Neural cell (in vitro differentiated cells): ENCODE data around the gene CHRNB4. TPM values are rescaled to one million over a fixed set of nuclear protein-coding genes. Genes with fewer than 3 reads are reported as not detected.

Source experiments
- H2AFZ ChIP-seq: fragments of 200-600, 300-800 bp; sonication (generic), shearing (Covaris generic); 2 replicates; pipeline ENCODE4 v1.6.0; 2014; ENCODE audit warnings: low read depth, mild to moderate bottlenecking, antibody characterized with exemption, low read length, moderate library complexity
- H3F3A ChIP-seq: fragments of 200-600 bp; shearing (Covaris generic); 2 replicates; pipeline ENCODE4 v1.6.1; 2016; ENCODE audit warnings: mild to moderate bottlenecking, moderate library complexity, mixed read lengths, antibody characterized with exemption, low read length; ENCODE audit not compliant: insufficient read depth, poor library complexity, severe bottlenecking
- H3K27ac ChIP-seq: fragments of 200-600, 300-800 bp; sonication (generic), shearing (Covaris generic); 2 replicates; pipeline ENCODE4 v1.5.1; 2014; ENCODE audit warnings: mild to moderate bottlenecking, low read length, moderate library complexity
- H3K27me3 ChIP-seq: fragments of 300-800, 200-600 bp; sonication (generic), shearing (Covaris generic); 2 replicates; pipeline ENCODE4 v1.6.0; 2014; ENCODE audit warnings: mild to moderate bottlenecking, low read depth, low read length, moderate library complexity; ENCODE audit not compliant: insufficient read depth
- H3K36me3 ChIP-seq: fragments of 300-800, 200-600 bp; sonication (generic), shearing (Covaris generic); 2 replicates; pipeline ENCODE4 v1.5.1; 2014; ENCODE audit warnings: mild to moderate bottlenecking, antibody characterized with exemption, low read length, moderate library complexity; ENCODE audit not compliant: insufficient read depth
- H3K4me2 ChIP-seq: fragments of 300-800, 200-600 bp; sonication (generic), shearing (Covaris generic); 2 replicates; pipeline ENCODE4 v1.6.0; 2014; ENCODE audit warnings: mild to moderate bottlenecking, low read length
- H3K4me3 ChIP-seq: fragments of 300-800, 200-600 bp; sonication (generic), shearing (Covaris generic); 2 replicates; pipeline ENCODE4 v1.5.1; 2014; ENCODE audit warnings: mild to moderate bottlenecking, low read length, moderate library complexity
- H3K79me2 ChIP-seq: fragments of 200-600 bp; shearing (Covaris generic); replicated peaks from 2 replicates; pipeline ENCODE4 v1.6.0; 2014; ENCODE audit warnings: mild to moderate bottlenecking, low read length, moderate library complexity; ENCODE audit not compliant: insufficient read depth
- H3K9ac ChIP-seq: fragments of 300-800, 200-600 bp; sonication (generic), shearing (Covaris generic); 2 replicates; pipeline ENCODE4 v1.6.1; 2016; ENCODE audit warnings: mild to moderate bottlenecking, low read length, mixed read lengths
- H3K9me2 ChIP-seq: fragments of 200-600 bp; shearing (Covaris generic); 2 replicates; pipeline ENCODE4 v1.6.1; 2016; ENCODE audit warnings: mild to moderate bottlenecking, low read length, mixed read lengths; ENCODE audit not compliant: insufficient read depth
- H3K9me3 ChIP-seq: fragments of 200-600, 300-800 bp; sonication (generic), shearing (Covaris generic); 2 replicates; pipeline ENCODE4 v1.6.1; 2016; ENCODE audit warnings: mild to moderate bottlenecking, mixed run types, low read length, moderate library complexity, mixed read lengths
- H4K20me1 ChIP-seq: fragments of 200-600 bp; shearing (Covaris generic); 2 replicates; pipeline ENCODE4 v1.6.1; 2016; ENCODE audit warnings: mild to moderate bottlenecking, mixed run types; ENCODE audit not compliant: insufficient read depth
- CTCF ChIP-seq: fragments of 450-650 bp; IDR thresholded peaks from 2 replicates; pipeline ENCODE4 v1.5.1; 2014; ENCODE audit warnings: antibody characterized with exemption, mild to moderate bottlenecking, moderate library complexity; ENCODE audit not compliant: poor library complexity, severe bottlenecking
- EP300 ChIP-seq: fragments of 450-650 bp; conservative IDR thresholded peaks from 2 replicates; pipeline ENCODE4 v1.6.1; 2014; ENCODE audit warnings: antibody characterized with exemption, mild to moderate bottlenecking, moderate library complexity; ENCODE audit not compliant: poor library complexity, severe bottlenecking
- EZH2 ChIP-seq: fragments of 200-600, 300-800 bp; shearing (Covaris generic), sonication (generic); IDR thresholded peaks from 2 replicates; pipeline ENCODE4 v1.6.1; 2014; ENCODE audit warnings: antibody characterized with exemption, low read length, borderline replicate concordance, mild to moderate bottlenecking; ENCODE audit not compliant: insufficient read depth, poor library complexity, severe bottlenecking
- MXI1 ChIP-seq: fragments of 450-650 bp; conservative IDR thresholded peaks from 2 replicates; pipeline ENCODE4 v1.6.1; 2014; ENCODE audit warnings: antibody characterized with exemption, mild to moderate bottlenecking; ENCODE audit not compliant: poor library complexity, severe bottlenecking
- POLR2AphosphoS5 ChIP-seq: IDR thresholded peaks from 2 replicates; pipeline ENCODE4 v1.6.1; 2012
- RAD21 ChIP-seq: fragments of 450-650 bp; conservative IDR thresholded peaks from 2 replicates; pipeline ENCODE4 v1.6.1; 2014; ENCODE audit warnings: antibody characterized with exemption, mild to moderate bottlenecking, moderate library complexity
- SMC3 ChIP-seq: fragments of 450-650 bp; conservative IDR thresholded peaks from 2 replicates; pipeline ENCODE4 v1.6.1; 2014; ENCODE audit warnings: antibody characterized with exemption, mild to moderate bottlenecking, moderate library complexity; ENCODE audit not compliant: poor library complexity
- TAF1 ChIP-seq: IDR thresholded peaks from 2 replicates; pipeline ENCODE4 v1.6.1; 2012; ENCODE audit warnings: low read depth
- polyA plus RNA-seq: library from polyadenylated mRNA; depleted of rRNA; stranded (reverse); fragments of >200 nt; gene quantifications from 2 replicates; pipeline ENCODE4 v1.2.3, GENCODE V29; 2014
- TF ChIP-seq, protein P1 (sequence below): IDR thresholded peaks from 2 replicates; pipeline ENCODE4 v1.6.1; 2012; ENCODE audit warnings: borderline replicate concordance

The CHRNB4 gene
- polyA plus RNA-seq, 1 donor from 2014 or later, result not detected

- Histone ChIP-seq H3K27ac (no peak overlapping the region), H3K9me3 (no peaks in the 10 kb centered on the region), H4K20me1 (no peaks in the 10 kb centered on the region), H3K27me3 (peaks cover 38% of the 10 kb centered on the region), H3K9me2 (no peaks in the 10 kb centered on the region), H2AFZ (no peak overlapping the region), H3K4me3 (no peak overlapping the region), H3K4me2 (no peak overlapping the region), H3K9ac (no peak overlapping the region), H3K36me3 (no peaks in the 10 kb centered on the region), H3F3A (no peaks in the 10 kb centered on the region), H3K79me2 (no peaks in the 10 kb centered on the region)
- TF ChIP-seq CTCF (no peak), POLR2AphosphoS5 (no peak), MXI1 (no peak), SMC3 (no peak), EP300 (no peak), EZH2 (no peak), RAD21 (no peak), TAF1 (no peak)
- TF ChIP-seq, protein P1, sequence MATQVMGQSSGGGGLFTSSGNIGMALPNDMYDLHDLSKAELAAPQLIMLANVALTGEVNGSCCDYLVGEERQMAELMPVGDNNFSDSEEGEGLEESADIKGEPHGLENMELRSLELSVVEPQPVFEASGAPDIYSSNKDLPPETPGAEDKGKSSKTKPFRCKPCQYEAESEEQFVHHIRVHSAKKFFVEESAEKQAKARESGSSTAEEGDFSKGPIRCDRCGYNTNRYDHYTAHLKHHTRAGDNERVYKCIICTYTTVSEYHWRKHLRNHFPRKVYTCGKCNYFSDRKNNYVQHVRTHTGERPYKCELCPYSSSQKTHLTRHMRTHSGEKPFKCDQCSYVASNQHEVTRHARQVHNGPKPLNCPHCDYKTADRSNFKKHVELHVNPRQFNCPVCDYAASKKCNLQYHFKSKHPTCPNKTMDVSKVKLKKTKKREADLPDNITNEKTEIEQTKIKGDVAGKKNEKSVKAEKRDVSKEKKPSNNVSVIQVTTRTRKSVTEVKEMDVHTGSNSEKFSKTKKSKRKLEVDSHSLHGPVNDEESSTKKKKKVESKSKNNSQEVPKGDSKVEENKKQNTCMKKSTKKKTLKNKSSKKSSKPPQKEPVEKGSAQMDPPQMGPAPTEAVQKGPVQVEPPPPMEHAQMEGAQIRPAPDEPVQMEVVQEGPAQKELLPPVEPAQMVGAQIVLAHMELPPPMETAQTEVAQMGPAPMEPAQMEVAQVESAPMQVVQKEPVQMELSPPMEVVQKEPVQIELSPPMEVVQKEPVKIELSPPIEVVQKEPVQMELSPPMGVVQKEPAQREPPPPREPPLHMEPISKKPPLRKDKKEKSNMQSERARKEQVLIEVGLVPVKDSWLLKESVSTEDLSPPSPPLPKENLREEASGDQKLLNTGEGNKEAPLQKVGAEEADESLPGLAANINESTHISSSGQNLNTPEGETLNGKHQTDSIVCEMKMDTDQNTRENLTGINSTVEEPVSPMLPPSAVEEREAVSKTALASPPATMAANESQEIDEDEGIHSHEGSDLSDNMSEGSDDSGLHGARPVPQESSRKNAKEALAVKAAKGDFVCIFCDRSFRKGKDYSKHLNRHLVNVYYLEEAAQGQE, result no peak
These were observed 17.1 kb downstream of the CHRNB4 start for GRCh38 chr15:78623786-78624497.

GRCh38 chr15:78621810-78622402 lies 19.1 kb downstream of the CHRNB4 start:
- H3K4me3 ChIP-seq, result no peak overlapping the region
- no peaks in the 10 kb centered on the region for H3K9me3 ChIP-seq
- peaks cover 42% of the 10 kb centered on the region for H3K27me3 ChIP-seq
- no peaks in the 10 kb centered on the region for H3K79me2 ChIP-seq
- no peak overlapping the region for H2AFZ ChIP-seq
- no peaks in the 10 kb centered on the region for H3K36me3 ChIP-seq
- H3K4me2 ChIP-seq, result no peak overlapping the region
- no peaks in the 10 kb centered on the region for H3K9me2 ChIP-seq
- TF ChIP-seq CTCF (no peak), MXI1 (no peak), POLR2AphosphoS5 (no peak), SMC3 (no peak), RAD21 (no peak), EP300 (no peak), TAF1 (no peak), EZH2 (no peak)
- TF ChIP-seq, protein P1, result no peak
- no peak overlapping the region for H3K9ac ChIP-seq
- H3F3A ChIP-seq, result no peaks in the 10 kb centered on the region
- H3K27ac ChIP-seq, result no peak overlapping the region
- H4K20me1 ChIP-seq, result no peaks in the 10 kb centered on the region
